GM18499 (cell line): ENCODE results near the gene CHRND.

Experiments
- ATAC-seq: cut with Tn5 transposase; IDR thresholded peaks from one replicate; pipeline ENCODE4 v1.9.1; 2021; ENCODE audit warnings: moderate number of reproducible peaks; ENCODE audit not compliant: insufficient read depth, unreplicated experiment

CHRND gene

DNA sequence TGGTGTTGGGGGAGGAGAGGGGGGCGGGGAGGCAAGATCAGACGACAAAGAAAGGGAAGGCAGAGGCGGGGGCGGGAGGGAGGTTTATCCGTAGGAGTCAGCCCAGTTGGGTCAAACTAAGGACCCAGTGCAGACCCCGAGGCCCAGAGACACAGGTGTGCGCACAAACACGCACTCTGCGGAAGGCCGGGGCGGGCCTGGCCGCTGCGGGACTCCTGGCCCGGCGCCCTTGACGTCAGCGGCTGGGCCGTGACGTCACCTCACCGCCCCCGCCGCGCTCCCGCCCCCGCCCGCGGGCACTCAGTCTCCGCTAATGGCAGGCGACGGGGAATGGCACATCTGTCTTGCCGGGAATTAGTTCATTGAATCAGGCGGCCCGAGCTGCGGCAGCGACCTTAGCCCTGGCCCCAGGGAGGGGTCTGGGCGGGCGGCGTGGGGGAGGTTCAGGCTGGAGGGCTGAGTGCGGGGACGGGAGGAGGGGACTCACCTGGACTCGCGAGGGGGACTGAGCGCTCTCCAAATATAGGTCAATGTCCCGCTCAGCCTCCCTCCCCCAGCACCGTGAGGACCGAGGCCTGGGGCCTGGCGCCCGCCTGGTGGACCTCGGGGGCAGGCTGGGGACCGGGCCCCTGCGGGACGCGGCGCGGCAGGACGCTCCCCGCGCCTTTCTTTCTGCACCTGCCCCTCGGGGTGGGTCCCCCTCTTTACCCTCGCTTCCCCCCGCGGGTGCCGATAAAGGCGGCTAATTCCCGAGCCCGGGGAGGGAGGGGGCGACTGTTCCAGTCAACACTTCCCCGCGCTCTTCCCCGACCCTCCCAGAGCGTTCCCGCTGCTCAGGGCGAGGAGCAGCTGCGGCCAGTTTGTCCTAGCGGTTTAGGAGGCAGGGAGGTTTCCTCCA lies 22.8 kb upstream of the CHRND start:
- ATAC-seq = no peak

DNA sequence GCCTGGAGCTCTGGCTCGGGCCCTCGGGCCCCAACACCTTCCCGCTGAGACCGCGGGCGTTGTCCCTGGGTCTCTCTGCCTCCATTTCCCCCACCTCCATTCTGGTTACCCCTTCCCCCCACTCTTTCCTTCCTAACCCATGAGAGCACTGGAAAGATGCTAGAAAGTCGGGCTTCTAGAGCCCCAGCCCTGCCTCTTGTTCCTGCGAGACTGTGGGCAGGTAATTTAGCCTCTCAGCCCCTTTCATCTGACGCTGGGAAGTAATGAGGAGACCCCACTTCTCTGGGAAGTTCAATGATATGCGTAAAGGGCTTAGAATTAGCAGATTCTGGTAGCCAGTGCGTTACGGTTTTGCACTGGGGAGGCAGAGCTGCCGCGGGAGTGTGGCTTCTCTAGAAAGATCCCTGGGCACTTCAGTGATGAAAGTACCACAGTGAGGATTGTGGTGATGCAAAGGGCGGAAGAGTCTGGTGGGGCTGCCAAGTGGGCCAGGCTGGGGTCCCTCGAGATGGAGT lies 22.1 kb upstream of the CHRND start:
- no peak for ATAC-seq

DNA sequence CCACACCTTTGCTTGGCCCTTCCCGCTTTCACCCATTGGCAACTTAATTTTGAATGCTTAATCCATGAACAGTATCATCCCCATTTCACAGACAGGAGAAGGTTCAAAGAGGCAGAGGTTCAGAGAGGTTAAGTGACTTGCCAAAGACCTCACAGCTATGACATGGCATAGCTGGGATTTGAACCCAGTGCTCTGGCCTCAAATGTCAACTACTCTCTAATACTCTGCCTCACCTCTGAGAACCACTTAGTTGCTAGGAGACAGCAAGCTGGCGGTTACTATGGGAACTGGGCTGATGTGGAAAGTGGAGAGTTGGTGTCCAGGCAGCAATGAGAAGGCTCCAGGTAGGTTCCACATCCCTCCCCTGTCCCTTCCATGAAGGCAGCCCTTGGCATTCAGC lies 21.5 kb upstream of the CHRND start:
- ATAC-seq = no peak

DNA sequence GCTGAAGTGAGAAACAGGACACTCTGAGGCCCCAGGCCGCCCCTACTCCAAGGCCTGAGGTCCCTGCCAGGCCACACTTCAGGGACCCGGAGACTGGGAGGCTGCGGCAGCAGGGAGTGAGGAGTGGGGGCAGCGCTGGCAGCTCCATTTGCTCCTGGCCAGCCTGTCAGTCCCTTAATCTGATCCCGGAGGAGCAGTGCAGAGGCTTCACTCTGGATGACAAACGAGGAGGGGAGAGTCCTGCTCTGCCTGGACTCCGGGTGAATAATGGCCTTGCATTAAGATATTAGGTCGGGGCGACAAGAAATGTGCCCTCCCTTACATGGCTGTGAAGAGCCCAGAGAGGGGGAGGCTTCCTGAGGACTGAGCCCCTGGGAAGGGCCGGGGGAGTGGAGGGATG lies 20.1 kb upstream of the CHRND start:
- no peak for ATAC-seq

DNA sequence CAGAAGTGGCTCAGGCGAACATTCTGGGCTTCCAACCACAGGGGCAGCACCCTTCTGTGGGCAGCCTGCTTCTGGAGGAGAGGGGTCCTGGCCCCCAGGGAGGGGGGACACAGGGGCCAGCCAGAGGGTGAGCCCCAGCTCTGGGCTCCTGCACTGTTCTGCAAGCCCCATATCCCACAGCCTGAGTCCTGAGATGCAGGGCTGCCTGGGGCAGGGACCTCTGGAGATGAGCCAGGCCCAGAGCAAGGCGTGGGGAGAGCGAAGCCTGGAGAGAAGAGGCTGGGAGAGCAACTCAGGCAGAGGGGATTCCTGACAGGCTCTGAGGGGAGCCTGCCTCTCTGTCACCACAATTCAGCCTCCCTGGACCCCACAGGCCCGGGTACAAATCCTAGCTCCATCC lies 19.3 kb upstream of the CHRND start:
- no peak for ATAC-seq

DNA sequence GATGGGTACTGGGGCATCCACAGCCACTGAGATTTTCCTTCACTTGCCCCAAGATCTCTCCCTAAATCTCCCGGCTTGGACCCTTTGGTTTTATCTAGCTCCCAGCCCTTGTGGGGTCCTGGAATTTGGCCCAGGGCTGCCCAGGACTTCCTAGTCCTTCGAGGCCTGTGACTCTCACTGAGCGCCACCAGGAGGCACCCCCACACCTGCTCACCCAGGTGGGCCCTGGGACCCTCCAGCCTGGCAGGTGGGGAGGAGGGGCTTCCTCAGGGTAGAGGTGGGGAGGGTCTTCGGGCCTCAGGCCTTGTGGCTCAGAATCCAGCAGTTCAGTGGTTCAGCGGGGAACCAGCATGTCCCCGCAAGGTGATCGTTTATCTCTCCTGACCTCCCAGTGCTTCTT lies 17.7 kb upstream of the CHRND start:
- no peak for ATAC-seq

DNA sequence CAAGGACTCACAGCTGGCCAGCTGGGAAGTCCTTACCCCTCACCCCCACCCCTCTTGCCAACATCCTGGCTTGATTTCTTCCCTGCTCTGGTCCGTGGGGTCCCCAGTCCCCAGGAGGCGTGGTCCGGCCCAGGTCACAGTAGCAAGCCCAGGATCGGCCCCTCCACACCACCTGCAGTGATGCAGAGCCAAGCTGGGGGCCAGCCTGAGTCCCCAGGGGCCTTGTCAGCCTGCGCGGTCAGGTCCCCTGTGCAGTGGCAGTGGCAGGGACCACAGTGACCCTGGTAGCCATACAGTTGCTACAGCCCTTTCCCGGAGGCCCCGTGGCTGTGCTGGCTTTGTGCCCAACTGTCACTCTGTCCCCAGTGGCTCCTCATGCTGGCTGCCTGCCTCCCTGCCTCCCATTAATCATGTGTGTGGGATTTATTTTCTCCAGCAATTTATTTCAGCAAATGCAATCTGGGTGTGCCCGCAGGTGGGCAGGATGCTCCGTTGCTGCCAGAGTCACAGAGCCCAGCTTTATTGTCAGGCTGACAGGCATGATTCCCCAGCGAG lies 14.5 kb upstream of the CHRND start:
- ATAC-seq = no peak

DNA sequence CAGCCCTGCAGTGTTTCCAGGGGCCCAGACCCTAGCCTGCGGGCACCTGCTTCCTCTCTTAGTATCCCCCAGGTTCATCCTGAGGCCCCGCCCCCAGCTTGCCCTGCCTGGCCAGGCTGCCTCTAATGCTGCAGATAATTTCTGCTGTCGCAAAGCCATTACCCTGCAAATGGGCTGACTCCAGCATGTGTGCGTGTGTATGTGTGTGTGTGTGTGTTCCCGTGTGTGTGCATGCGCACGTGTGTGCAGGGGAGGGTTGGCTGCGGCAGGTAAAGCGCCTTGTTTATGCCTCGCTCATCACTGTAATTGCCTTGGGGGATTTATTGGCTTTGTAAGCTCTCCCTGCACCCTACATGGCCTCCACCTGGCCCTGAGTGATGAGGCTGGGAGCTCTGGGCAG lies 13.4 kb upstream of the CHRND start:
- ATAC-seq = no peak

DNA sequence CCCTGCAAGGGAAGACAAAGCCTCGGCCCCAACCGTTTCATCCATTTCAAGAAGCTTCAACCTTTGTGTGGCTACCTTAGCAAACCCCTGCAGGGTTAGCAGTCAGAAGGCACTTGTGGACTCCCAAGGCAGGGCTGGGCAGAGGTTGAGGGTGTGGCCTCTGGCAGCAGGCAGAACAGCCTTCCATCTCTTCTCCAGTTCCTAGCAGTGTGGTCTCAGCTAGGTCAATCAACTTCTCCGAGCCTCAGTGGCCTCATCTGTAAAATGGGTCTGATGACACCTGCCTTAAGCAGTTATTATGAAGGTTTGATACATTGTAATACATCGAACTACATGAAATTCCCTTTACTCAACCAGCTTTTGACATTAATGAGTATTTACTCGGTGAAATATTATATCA lies 12.6 kb upstream of the CHRND start:
- no peak for ATAC-seq

DNA sequence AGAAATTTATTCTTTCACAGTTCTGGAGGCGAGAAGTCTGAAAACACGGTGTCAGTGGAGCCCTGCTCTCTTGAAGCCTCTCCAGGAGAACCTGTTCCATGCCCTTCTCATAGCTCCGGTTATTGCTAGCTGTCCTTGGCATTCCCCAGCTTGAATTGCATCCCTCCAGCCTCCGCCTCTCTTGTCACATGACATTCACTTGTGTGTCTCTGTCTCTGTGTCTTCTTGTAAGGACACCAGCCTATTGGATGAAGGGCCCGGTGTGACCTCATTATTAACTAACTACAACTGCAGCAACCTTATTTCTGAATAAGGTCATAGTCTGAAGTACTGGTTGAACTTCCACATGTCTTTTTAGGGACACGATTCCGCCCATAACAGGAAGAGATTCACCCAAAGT lies 10.3 kb upstream of the CHRND start:
- ATAC-seq = no peak

DNA sequence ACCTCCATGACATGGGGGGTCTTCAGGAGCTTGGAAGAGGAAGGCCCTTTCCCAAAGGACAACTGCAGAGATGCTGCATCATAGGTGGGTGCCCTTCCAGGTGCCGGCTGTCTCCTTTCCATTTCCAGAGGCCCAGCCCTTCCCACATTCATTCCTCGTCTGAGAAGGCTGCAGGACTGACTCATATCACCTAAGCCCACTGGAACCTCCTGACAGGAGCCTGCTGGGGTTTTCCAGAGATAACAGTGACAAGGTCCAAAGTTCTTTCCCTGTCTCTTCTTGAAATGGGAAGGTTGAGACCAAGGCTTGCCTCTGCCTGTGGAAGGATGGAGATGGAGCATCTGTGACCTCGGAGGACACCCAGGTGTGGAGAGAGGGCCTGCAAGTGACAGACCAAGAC lies 9.4 kb upstream of the CHRND start:
- no peak for ATAC-seq

DNA sequence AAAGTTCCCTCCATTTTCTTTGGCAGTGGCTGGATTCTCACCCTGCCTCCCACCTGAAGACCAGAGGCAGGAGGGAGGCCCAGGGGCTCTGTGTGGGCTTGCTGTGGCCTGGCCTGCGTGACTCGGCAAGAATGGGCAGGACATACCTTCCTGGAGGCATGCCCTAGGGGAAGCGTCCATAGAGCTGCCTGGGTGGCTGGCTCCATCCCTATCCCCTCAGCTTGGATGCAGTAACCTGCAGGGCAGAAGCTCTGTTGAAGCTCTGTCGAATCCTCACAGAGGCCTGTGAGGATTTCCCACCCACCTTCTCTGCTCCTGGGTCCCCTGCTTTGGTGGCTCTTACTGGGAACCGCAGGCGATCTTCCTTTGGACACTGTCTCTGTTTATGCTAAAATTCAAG lies 7.1 kb upstream of the CHRND start:
- ATAC-seq = no peak

DNA sequence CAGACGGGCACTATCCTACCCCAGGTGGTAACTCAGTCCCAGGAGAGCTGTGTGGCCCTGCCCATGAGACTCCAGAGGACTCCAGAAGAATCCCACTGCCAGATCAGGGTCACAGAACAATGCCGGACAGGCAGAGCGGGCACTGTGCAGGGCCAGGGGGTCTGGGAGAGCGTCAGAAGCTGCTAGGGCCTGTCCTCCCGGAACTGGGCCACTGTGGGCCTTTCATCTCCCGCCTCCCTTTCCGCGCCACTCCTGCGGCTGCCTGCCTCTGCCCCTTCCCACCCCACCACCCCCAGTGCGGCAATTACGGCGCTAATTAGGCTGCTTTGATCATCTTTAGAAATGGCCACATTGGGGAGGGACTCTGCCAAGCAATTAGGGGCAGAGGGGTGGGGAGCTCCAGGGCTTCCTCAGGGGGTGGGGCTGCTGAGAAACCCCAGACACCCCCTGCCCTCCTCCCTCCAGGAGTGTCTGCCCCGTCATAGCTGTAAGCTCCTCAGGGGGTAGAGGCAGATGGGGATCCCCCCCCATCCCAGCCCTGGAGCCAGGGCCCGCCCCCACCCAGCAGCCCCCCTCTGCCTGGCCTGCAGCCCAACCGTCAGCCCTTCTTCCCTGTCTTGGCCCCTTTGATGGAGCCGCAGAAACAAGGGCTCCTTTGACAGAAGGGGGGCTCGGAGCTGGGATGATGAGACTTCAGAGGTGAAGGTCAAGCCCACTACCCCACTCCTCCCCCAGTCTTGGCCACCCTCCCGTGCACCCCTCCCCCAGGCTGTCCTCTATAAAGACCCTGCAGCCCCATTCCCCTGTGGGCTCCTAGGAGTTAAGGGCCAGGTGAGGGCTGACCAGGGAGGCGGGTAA lies 6.2 kb upstream of the CHRND start, which contains the start of gene PRSS56:
Gene PRSS56, plus strand, starts transcription at position 808 of the 858 bp plus-strand sequence. CDS start 211 bp downstream, outside the sequence.
- no peak for ATAC-seq

DNA sequence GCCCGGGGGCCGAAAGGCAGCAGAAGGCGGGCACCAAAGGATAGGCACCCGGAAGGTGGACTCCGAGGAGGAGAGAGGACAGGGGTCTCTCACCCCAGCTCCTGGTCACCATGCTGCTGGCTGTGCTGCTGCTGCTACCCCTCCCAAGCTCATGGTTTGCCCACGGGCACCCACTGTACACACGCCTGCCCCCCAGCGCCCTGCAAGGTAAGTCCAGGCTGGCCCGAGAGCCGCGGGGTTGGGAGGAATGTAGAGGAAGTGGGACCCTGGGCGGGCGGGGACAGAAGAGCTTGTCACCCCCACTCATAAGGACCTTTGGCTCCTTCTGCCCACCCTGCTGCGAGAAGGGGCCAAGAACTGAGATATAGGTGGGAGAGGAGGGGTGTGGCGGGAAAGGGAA lies 5.5 kb upstream of the CHRND start:
- no peak for ATAC-seq

DNA sequence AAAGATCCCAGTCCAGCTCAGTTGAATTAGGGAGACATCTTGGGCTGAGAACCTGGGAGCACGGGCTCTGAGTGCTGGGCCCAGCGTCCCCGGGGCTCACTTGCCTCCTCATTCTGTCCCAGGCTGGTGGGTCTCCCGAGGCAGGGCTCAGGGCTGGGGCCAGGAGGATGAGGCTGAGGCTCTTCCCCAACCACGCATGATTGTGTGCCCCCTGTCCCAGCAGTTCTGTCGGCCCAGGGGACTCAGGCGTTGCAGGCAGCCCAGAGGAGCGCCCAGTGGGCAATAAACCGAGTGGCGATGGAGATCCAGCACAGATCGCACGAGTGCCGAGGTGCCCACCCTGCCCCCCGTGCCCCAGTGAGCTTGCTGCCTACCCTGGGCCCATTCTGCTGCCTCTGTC lies 4.9 kb upstream of the CHRND start:
- ATAC-seq = no peak

DNA sequence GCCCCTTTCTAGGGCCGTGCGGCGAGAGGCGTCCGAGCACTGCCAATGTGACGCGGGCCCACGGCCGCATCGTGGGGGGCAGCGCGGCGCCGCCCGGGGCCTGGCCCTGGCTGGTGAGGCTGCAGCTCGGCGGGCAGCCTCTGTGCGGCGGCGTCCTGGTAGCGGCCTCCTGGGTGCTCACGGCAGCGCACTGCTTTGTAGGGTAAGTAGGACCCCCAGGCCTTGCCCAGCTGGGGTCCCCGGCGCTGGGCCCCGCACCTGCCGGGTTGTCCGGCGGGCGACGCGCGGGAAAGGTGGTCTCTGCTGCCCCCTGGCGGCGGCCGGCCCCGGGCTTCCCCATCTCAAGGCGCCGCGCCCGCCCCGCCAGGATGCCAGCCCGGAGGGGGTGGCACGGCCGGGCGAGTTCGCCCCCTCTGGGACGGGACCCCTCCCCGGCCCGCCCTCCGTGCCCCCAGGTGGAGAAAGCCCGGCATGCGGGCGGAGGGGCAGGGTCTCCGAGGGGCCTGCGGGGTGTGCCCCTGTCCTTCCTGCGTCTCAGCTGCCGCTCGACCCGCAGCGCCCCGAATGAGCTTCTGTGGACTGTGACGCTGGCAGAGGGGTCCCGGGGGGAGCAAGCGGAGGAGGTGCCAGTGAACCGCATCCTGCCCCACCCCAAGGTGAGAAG lies 3.9 kb upstream of the CHRND start:
- no peak for ATAC-seq

DNA sequence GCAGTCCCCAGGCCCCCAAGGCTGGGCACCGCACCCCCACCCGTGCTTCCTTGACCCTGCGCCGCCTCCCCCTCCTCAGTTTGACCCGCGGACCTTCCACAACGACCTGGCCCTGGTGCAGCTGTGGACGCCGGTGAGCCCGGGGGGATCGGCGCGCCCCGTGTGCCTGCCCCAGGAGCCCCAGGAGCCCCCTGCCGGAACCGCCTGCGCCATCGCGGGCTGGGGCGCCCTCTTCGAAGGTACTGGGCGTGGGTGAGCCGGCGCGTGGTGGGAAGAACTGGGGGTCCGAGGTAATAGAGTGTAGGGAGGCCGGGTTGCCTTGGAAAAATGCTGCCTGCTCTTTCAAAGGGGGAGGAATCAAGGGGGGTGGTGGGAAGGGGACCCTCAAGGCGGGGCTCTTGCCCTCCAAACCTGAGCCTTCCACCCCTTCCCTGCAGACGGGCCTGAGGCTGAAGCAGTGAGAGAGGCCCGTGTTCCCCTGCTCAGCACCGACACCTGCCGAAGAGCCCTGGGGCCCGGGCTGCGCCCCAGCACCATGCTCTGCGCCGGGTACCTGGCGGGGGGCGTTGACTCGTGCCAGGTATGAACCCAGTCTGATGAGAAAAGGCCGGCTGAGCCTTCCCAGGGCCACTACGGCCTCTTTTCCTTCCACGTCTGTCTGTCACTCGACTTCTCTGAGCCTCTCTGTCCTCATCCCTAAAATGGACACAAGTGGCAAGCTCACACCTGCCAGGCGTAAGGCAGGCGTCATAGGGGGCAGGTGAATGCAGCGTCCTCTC lies 3.1 kb upstream of the CHRND start:
- no peak for ATAC-seq

DNA sequence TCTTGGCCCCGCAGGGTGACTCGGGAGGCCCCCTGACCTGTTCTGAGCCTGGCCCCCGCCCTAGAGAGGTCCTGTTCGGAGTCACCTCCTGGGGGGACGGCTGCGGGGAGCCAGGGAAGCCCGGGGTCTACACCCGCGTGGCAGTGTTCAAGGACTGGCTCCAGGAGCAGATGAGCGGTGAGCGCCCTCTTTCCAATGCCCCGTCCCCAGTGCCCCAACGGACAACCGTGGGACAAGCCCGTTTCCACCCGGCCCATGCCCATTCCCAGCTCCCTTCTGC lies 2.6 kb upstream of the CHRND start:
- ATAC-seq = no peak

DNA sequence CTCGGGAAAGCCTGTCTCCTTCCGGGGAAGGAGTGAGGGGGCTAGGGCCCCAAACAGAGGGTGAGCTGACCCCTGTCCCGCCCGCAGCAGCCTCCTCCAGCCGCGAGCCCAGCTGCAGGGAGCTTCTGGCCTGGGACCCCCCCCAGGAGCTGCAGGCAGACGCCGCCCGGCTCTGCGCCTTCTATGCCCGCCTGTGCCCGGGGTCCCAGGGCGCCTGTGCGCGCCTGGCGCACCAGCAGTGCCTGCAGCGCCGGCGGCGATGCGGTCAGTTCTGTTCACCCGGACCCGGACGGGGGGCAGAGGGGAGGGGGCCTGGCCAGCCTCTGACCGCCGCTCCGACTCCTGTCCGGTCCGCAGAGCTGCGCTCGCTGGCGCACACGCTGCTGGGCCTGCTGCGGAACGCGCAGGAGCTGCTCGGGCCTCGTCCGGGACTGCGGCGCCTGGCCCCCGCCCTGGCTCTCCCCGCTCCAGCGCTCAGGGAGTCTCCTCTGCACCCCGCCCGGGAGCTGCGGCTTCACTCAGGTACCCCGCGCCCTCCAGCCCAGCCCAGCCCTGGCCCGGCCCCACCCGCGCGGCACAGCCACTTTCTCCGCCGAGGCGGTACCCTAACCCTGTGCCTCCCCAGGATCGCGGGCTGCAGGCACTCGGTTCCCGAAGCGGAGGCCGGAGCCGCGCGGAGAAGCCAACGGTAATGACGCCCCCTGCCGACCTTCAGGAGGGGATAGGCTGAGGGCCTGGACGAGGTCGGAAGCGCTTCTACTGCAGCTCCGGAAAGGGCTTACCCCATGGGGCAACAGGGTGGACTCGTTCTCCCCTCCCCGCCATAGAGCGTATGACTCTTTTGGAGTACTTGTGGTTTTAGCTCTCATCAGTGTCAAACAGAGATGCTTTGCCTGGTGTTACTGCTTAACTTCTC lies 2.0 kb upstream of the CHRND start:
- no peak for ATAC-seq
